ENCODE results near the gene DNAJC4.

DNA sequence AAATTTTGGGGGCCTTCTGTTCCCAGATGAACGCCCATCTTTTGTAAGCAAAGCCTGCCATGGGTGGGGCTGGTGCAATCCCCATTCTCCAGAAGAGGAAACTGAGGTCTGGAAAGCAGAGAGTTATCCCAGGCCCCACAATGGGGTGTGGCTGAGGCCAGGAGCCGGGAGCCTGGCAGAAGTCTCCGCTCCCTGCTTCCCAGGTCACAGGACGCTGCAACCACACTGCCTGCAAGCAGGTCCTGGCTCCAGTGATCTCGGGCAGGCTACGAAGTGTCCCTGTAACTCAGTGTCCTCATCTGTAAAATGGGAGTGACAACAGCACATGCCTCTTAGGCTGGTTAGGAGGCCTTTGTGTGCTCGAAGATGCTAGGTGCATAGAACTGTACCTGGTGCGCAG is 22.7 kb downstream of the DNAJC4 start:
- TF ChIP-seq, protein P1, sequence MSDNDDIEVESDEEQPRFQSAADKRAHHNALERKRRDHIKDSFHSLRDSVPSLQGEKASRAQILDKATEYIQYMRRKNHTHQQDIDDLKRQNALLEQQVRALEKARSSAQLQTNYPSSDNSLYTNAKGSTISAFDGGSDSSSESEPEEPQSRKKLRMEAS (IDR thresholded peaks at IDR 0.05): no peak
- TF ChIP-seq RAD21 (conservative IDR thresholded peaks at IDR 0.05 in 1 of 2, IDR thresholded peaks at IDR 0.05 in 1 of 2) (no peak), POLR2A (IDR thresholded peaks at IDR 0.05; ENCODE audit: low read length) (no peak), MYC (IDR thresholded peaks at IDR 0.05; ENCODE audit: borderline replicate concordance, low read length) (no peak)

Measured in A549 (cell line).